Psoas muscle (tissue), 8 donors: ENCODE measurements around the gene VAPA. TPM values are rescaled to one million over a fixed set of nuclear protein-coding genes. Genes with fewer than 3 reads are reported as not detected.

Experiments used
- ATAC-seq, 4 donors: fragments of 200-7000 bp; cut with Tn5 transposase; one replicate each; pipeline ENCODE4 v1.9.1; 2020; ENCODE audit warnings: moderate library complexity in 3 of 4, mild to moderate bottlenecking in 2 of 4
- DNase-seq, 2 donors: peaks; one replicate each; pipeline ENCODE4 v3.0.0-alpha.2; 2020
- H3K27ac ChIP-seq: fragments of 200-600 bp; one replicate; pipeline ENCODE4 v1.8.0; 2022
- H3K27me3 ChIP-seq, 3 donors: fragments of 200-600 bp in 1 of 3; one replicate each; pipeline versions ENCODE4 v1.6.1 to v1.8.0; 2013 to 2022; ENCODE audit warnings: low read length in 2 of 3, mild to moderate bottlenecking in 2 of 3, moderate library complexity in 1 of 3; ENCODE audit not compliant: insufficient read depth in 3 of 3
- H3K36me3 ChIP-seq, 2 donors: fragments of 200-600 bp in 1 of 2; one replicate each; pipeline versions ENCODE4 v1.6.1 to v1.8.0; 2013 to 2022; ENCODE audit warnings: low read depth in 1 of 2, mild to moderate bottlenecking in 1 of 2, moderate library complexity in 1 of 2; ENCODE audit not compliant: insufficient read depth in 1 of 2
- H3K4me1 ChIP-seq: fragments of 200-600 bp; one replicate; pipeline ENCODE4 v1.8.0; 2022
- H3K4me3 ChIP-seq: fragments of 200-600 bp; one replicate; pipeline ENCODE4 v1.8.0; 2022; ENCODE audit warnings: mild to moderate bottlenecking
- H3K9me3 ChIP-seq: fragments of 200-600 bp; one replicate; pipeline ENCODE4 v1.8.0; 2022
- WGBS, 3 donors: extraction: QIAGEN DNeasy Blood & Tissue Kit; methylation state at CpG; one replicate each; pipeline versions ENCODE4 v1.1.6 to v1.1.7; 2013; 5-methylcytosine and 5-hydroxymethylcytosine counted together
- intact Hi-C, 2 donors: fragments of 100-400 bp; cut with DNase I; formaldehyde crosslinking; loops; one replicate each; pipeline versions ENCODE4 v1.11.0 to v1.14.2; 2022
- polyA plus RNA-seq, 3 donors: library from polyadenylated mRNA; stranded (reverse); fragments of 200-250 nt; gene quantifications; one replicate each; pipeline ENCODE4 v1.2.3, GENCODE V29; 2013
- total RNA-seq, 4 donors: library from RNA; stranded (reverse); fragmentation: NEBNext Ultra II Directional in 2 of 4; extraction: Animal tissue kit (Norgen Biotek cat#: 25700) in 2 of 4; gene quantifications; one replicate each; pipeline versions ENCODE4 v1.2.1 to v1.2.4, GENCODE V29; 2021 to 2023
- TF ChIP-seq, protein P1 (sequence below): fragments of 200-600 bp; IDR thresholded peaks from one replicate; pipeline ENCODE4 v1.8.0; 2022; ENCODE audit warnings: antibody characterized with exemption
- donor health status: healthy with polysubstance abuse.
- donor health status: DM: no; HTN: no; CAD: no; lungs with moderate emphysema.
- donor health status: Bipolar disorder and iron deficiency.
- donor health status: healthy.
- donor health status: DM: yes; HTN: yes; CAD: no.
- donor health status: DM: no; HTN: no; CAD: no.
- donor health status: DM: no; HTN: no; CAD: no.
- donor health status: DM: yes; HTN: yes; CAD: no.

The VAPA gene
- total and polyA plus RNA-seq, 7 donors = 168 to 328 (median 225) TPM

DNA sequence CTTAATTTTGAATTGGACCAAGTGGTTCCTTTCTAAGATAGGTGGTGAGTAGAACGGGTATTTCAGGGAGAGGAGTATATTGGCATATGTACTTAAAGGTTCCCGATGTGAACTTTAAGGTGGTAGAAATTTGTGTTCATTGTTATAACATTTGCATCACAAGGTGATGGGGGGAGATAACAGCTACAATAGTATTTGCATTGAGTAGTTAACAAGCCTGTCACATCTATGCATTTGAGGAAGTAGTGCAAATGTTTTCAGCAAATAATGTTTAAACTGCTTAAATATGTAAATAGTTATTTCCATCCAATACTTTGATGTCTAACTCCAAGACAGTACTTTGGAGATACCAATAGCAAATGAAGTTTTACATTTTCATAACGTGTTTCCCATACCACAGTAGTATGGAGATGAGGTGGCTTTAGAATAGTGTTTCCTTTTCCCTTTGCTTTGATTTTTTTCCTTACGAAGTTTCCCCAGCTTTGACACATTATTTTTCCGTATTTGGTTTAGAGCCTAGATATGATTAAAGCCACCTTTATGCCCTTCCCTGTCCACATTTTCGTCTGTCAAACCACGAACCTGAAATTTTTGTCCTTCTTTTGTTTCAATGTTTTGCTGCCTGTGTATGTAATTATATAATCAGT is 46.6 kb downstream of the VAPA start:
- TF ChIP-seq, protein P1, sequence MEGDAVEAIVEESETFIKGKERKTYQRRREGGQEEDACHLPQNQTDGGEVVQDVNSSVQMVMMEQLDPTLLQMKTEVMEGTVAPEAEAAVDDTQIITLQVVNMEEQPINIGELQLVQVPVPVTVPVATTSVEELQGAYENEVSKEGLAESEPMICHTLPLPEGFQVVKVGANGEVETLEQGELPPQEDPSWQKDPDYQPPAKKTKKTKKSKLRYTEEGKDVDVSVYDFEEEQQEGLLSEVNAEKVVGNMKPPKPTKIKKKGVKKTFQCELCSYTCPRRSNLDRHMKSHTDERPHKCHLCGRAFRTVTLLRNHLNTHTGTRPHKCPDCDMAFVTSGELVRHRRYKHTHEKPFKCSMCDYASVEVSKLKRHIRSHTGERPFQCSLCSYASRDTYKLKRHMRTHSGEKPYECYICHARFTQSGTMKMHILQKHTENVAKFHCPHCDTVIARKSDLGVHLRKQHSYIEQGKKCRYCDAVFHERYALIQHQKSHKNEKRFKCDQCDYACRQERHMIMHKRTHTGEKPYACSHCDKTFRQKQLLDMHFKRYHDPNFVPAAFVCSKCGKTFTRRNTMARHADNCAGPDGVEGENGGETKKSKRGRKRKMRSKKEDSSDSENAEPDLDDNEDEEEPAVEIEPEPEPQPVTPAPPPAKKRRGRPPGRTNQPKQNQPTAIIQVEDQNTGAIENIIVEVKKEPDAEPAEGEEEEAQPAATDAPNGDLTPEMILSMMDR = no peak
- no peaks in the 10 kb centered on the region for H3K4me1 ChIP-seq
- no peaks in the 10 kb centered on the region for H3K9me3 ChIP-seq
- intact Hi-C loops = no loop called here
- H3K4me3 ChIP-seq = no peak overlapping the region
- ATAC-seq (no peak), DNase-seq (no peak)
- peaks cover 0 to 15% of the 10 kb centered on the region in 2 donors for H3K36me3 ChIP-seq
- WGBS, 3 donors = 49 to 59% (median 56%) methylated on average over 7 of the region's 7 CpGs
- no peak overlapping the region for H3K27ac ChIP-seq
- H3K27me3 ChIP-seq = no peaks in the 10 kb centered on the region

DNA sequence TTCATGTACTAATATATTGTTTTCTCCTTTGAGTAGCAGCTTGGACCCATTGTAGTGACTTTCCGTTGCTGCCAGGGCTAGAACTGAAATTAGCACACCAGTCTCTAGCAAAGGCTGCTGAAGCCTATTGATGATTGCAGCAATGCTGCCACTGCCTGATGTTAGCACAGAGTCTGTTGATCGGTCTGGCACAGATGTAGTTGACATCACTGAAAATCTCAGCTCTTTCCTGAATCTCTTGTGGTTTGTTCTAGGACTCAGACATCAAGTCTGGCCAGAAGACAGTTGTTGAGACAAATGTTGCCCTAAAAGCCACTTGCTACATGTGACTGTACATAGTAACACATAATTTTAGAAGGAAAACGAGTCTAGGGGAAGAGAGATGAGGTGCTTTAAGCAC is 47.2 kb downstream of the VAPA start:
- peak; percentile 19 to 41 (median 31) for ATAC-seq
- Histone ChIP-seq H3K4me3 (no peak overlapping the region), H3K27ac (no peak overlapping the region), H3K27me3 (no peaks in the 10 kb centered on the region), H3K9me3 (no peaks in the 10 kb centered on the region), H3K36me3 (peaks cover 0 to 9% of the 10 kb centered on the region in 2 donors), H3K4me1 (no peaks in the 10 kb centered on the region)
- intact Hi-C loops = no loop called here
- no peak for DNase-seq
- WGBS, 3 donors = 15 to 27% (median 16%) methylated on average over 3 of the region's 3 CpGs
- TF ChIP-seq, protein P1 = no peak

DNA sequence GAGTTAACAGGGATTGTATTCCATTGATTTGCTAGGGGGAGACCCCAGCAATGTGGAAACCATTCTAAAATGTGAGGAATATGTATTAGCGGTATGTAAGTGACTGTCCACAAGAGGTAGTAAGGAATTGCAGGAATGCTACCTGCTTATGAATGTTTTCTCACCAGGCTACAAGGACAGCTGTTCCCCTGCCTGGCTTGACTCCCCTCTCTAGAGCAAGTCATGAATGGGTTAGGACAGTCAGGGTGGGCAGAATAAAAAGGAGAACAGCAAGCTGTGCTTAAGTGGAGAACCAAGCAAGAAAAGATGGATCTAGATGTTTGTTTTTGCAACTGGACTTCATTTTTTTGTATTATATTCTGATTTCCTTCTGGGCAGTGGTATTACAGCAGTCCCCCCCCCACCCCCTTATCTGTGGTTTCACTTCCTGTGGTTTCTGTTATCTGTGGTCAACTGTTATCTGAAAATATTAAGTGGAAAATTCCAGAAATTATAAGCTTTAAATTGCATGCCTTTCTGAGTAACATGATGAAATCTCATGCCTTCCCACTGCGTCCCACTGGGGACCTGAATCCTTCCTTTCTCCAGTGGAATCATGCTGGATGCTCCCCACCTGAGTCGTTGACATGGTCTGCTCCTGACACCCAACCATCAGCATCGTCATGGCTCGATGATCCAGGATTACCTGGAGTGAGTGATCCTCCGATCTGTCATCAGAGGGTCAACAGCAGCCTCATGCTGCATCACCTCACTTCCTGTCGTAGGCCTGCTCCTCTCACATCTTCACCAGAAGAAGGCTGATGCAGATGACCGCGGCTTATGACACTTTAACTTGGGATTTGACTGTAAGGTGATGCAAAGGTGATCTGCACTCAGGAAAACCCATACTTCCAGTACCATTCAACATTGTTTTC is 52.2 kb downstream of the VAPA start:
- ATAC-seq (no peak), DNase-seq (no peak)
- no peaks in the 10 kb centered on the region for H3K9me3 ChIP-seq
- H3K27me3 ChIP-seq = no peaks in the 10 kb centered on the region
- intact Hi-C loops = no loop called here
- no peak overlapping the region for H3K27ac ChIP-seq
- WGBS, 3 donors = 86 to 89% (median 87%) methylated on average over 9 of the region's 9 CpGs
- no peaks in the 10 kb centered on the region for H3K36me3 ChIP-seq
- H3K4me3 ChIP-seq = no peak overlapping the region
- no peaks in the 10 kb centered on the region for H3K4me1 ChIP-seq
- TF ChIP-seq, protein P1 = no peak

DNA sequence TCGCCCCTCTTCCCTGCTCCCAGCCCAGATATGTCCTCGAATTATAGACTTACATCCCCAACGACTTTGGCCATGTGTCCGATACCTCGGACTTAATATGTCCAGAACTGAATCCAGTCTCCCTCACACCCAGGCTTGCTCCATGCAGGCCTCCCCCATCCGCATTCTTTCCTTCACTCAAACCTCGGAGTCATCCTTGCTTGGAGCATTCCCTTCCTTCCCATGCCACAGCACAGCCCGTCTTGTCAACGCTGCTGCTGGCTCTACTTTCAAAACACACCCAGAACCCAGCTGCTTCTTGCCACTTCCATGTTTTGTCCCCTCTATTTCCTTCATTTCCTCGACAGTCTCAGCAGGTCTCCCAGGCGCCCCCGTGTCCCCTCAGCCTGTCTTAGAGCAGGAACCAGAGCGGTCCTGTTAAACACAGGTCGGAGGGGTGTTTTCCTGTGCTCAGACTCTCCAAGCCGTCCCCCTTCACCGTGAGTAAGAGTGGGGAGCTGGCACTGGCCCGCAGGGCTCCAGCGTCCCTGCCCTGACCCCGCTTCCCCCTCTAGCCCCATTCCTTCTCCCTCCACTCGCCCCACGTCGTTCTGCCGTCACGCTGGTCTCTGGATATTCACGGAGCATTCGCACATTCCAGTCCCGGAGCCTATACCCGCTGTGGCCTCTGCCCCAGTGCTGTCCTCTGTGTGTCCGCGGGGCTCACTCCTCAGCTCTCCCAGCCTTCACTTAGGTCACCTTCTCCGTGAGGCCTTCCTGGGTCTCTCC is 54.4 kb downstream of the VAPA start:
- peak in 1 of 4 donors; percentile 21 for ATAC-seq
- Histone ChIP-seq H3K4me3 (no peak overlapping the region), H3K36me3 (no peaks in the 10 kb centered on the region), H3K9me3 (no peaks in the 10 kb centered on the region), H3K27ac (no peak overlapping the region), H3K27me3 (no peaks in the 10 kb centered on the region), H3K4me1 (no peaks in the 10 kb centered on the region)
- DNase-seq = no peak
- intact Hi-C loops = no loop called here
- TF ChIP-seq, protein P1 = no peak
- 55 to 61% (median 57%) methylated on average over 31 of the region's 31 CpGs for WGBS, 3 donors
